GM21526 (cell line): Measurements from ENCODE around the gene TMEM272.

ENCODE experiments used
- ATAC-seq: cut with Tn5 transposase; IDR thresholded peaks from one replicate; pipeline ENCODE4 v1.9.1; 2021; ENCODE audit warnings: moderate library complexity; ENCODE audit not compliant: unreplicated experiment, low FRiP score

TMEM272 gene

GRCh38 chr13:51764184-51765141, 80.5 kb downstream of the TMEM272 start:
- peak; percentile 76 for ATAC-seq

DNA sequence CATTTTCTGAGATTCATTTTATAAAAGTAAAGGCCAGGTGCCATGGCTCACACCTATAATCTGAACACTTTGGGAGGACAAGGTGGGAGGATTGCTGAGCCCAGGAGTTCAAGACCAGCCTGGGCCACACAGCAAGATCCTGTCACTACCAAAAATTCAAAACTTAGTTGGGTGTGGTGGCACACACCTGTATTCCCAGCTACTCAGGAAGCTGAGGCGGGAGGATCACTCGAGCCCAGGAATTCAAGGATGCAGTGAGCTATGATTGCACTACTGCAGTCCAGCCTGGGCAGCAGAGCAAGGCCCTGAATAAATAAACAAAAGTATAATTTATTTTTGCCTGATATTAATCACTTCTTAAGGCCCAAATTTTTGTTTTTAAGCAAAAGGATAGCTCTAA, 81.5 kb downstream of the TMEM272 start:
- ATAC-seq: no peak
